Endometrial microvascular endothelial cells (primary cell): ENCODE data around the gene PEAK1. TPM values are rescaled to one million over a fixed set of nuclear protein-coding genes. Genes with fewer than 3 reads are reported as not detected.

ENCODE experiments used
- in situ Hi-C: cut with HindIII; loops from 2 replicates; pipeline ENCODE4 v1.10.0; 2017; ENCODE audit warnings: low sequenced_read_pairs, low pct_unique_long_range_greater_than_20kb; ENCODE audit errors: inconsistent ontology term
- total RNA-seq: library from RNA; depleted of rRNA; stranded (reverse); fragments of >200 nt; gene quantifications from one replicate; pipeline ENCODE4 v1.2.3, GENCODE V29; 2015; ENCODE audit errors: inconsistent ontology term

The PEAK1 gene
- total RNA-seq, 1 donor from 2014 or later: 48.7 TPM

DNA sequence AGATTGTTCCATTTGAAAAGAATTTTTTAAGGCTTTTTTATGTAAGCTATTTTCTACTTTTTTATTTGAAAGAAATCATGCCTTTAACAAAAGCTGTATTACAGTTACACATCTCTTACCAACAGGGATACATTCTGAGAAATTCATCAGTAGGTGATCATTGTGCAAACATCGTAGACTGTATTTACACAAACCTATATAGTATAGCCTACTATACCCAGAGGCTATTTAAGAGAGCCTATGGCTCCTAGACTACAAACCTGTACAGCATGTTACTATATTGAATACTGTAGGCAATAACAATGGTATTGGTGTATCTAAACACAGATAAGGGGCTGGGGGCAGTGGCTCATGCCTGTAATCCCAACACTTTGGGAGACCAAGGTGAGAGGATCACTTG lies 43.1 kb downstream of the PEAK1 start:
- in situ Hi-C loops: no loop called here

DNA sequence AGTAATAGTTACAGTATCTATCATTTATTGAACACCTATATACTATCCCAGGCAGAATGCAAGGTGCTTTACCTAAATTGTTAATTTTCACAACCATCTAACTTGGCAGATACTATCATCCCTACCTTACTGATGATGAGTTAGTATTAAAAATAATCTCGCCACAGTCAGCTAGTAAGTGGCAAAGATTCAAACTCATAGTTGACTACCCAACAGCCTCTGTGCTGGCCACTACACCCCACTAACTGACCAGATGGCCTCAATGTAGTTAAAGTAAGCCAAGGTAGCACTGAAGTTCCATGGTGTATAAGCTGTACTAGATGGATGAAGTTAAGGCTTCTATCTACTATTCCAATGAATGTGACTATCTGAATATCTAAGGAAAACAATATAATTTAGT lies 44.8 kb downstream of the PEAK1 start:
- in situ Hi-C loops: no loop called here

DNA sequence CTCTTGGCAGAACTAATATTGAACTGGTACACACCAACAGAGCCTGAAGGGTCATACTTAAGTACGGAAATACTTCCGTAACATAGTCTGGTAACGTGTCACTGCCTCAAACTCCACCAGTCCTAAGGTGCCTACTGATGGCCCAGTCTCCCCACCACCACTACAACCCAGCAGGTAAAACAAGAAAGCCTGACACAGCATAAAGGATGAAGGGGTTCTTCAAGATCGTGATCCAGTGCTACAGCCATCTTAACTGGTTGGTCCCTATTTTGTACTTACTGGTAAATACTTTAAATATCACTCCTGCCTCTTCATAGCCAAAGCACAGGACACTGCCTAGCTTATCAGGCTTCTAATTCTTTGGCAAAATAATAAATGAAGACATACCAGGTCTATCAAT lies 46.5 kb downstream of the PEAK1 start:
- in situ Hi-C loops: no loop called here

DNA sequence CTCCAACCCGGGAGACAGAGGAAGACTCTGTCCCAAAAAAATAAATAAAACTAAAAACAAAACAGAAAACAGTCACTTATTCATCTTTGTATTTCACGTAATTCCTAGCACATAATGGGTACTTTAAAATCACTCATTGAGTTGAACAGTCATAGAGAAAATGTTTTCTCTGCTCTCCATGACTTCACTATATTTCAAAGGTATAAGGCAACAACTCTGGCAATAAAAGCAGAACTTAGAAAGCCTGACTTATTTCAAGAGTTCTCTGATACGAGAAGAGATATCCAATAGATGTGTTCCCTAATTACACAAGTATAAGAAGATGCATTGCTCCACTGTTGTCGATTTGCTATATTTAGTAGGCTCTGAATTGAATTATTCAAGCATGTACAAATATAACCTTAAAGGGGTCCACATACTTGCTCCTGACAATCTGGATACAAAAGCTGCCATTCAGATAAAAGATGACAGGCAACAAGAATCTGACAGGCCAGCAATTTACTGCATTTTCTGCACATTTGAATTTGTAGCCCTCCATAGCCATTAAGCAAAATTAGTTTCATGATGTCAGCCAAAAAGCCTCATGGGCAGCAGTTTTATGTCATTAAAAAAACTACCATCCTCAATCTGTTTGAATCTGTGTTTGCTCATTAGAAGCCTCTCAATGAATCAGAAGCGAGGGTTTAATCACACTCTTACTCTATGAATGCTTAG lies 47.9 kb downstream of the PEAK1 start:
- in situ Hi-C loops: no loop called here

DNA sequence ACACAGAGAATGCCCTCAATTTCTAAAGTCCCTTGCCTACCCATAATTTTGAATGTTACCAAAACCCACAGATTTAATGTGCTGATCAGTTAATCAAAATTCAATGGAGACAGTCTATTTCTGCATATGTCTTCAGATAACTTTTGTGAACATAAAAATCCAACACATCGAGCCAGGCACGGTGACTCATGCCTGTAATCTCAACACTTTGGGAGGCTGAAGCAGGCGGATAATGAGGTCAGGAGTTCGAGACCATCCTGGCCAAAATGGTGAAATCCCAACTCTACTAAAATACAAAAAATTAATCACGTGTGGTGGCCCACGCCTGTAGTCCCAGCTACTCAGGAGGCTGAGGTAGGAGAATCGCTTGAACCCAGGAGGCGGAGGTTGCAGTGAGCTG lies 49.3 kb downstream of the PEAK1 start:
- in situ Hi-C loops: no loop called here

DNA sequence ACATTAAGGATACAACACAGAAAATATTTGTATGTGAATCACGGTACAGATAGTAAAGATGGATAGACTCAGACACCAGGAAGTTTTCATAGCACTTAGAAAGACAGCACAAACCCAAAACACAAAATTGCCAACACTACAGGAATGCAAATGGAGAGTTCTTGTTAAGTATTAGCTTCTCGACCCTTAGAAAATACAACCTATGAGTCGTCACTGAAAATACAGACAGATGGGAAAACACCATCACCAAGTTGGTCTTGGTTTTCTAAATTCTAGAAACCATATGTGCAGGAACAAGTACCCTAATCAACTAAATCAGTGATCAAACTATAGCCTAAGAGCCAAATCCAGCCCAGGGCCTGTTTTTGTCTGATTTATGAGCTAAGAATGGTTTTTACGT lies 50.7 kb downstream of the PEAK1 start:
- in situ Hi-C loops: no loop called here

DNA sequence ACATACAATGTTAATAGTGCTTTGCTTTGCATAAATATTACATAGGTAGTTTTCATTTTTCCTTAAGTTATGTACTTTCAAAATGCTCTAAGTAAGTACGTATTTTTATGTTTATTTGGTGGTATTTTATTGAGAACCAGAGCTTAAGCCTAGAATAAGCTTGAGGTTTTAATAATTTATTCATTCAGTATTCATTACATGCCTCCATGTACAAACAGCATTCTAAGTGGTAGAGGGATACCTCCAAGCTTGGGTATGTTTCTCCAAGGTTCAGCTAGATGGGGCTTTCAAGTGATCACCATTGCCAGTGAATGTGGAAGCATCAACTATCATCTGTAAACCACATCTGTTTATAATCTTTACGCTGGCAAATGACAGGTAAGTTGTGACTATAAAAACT lies 52.3 kb downstream of the PEAK1 start:
- in situ Hi-C loops: no loop called here

DNA sequence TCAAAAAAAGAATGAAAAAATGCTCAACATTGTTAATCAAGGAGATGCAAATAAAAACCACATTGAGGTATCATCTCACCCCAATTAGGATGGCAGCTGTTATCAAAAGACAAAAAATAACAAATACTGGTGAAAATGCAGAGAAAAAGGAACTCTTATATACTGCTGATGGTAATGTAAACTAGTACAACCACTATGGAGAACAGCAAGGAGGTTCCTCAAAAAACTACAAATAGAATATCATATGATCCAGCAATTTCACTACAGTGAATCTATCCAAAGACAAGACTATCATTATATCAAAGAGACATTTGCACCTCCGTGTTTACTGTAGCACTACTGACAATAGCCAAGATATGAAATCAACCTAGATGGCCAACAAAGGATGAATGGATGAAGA lies 58.4 kb downstream of the PEAK1 start:
- in situ Hi-C loops: no loop called here

DNA sequence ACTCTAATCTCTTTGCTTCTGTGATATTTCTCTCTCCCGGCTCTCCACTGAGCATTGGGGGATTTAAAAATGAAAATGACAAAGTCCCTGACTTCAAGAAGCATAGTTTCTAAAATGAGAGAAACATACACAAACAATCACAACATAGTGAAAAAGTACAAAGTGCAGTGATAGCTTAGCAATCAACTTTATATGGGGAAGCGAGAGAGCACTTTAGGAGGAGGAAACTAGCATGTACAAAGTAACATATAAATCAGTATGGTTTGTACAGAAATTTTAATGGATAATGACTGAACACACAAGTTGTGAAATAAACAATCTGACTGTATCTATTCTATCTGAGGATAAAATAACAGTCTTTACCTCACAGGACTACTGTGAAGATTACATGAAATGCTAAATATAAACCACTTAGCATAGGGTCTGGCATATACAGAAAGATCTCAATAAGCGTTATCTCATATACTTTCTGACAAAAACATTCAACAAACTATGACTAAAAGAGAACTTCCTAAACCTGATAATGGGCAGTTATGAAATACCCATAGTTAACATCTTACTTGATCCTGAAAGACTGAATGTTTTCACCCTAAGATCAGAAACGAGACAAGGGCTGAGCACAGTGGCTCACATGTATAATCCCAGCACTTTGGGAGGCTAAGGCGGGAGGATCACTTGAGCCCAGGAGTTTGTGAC lies 61.2 kb downstream of the PEAK1 start:
- in situ Hi-C loops: no loop called here

DNA sequence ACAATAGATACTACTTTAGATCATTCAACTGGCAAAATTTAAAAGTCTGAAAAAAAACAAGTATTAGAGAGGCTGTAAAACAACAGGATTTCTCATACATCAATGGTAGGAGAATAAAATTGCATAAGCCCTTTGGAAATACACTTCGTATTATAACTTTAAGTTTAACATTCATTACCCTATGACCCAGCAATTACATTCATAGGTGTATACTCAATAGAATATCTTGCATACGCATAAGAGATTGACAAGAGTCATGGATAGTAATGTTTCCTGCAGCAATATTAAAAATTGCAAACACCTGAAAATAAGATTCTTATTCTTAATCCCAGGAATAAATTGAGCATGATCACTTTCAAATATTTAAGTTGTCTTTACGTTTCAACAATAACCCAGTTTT lies 63.6 kb downstream of the PEAK1 start:
- in situ Hi-C loops: no loop called here

DNA sequence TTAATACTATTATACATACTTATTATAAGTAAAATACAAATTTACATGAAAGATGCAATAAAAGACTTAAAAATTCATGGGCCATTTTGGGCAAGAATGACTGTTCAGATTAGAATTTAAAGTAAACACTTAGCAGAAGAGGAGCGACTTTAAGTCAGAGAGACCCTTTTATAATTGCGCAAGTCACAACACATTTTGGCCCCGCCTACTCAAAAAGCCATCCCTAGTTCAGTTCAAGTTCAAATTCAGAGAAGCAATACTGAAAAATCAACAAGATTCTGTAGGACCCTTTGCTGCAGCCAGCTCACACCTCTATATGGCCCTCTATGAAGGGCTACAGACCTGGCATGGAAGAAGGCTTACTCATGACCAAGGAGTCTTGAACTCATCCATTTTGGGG lies 64.6 kb downstream of the PEAK1 start:
- in situ Hi-C loops: no loop called here

DNA sequence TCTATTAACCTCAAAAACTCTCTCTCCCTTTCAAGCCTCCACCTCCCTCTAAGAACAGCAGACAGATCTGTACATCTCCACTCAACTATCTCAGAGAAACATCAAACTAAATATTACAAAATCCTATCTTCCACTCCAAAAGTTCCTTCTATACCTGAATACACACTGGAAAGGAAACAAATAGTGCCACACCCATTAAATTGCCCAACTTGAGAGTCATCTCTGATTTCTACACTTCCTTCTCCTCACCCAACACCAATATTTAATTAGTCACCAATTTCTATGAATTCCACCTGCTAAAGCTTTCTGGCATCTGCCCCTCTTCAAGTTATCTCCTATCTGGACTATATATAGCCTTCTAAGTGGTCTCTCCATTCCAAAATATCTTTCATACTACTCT lies 65.8 kb downstream of the PEAK1 start:
- in situ Hi-C loops: no loop called here

DNA sequence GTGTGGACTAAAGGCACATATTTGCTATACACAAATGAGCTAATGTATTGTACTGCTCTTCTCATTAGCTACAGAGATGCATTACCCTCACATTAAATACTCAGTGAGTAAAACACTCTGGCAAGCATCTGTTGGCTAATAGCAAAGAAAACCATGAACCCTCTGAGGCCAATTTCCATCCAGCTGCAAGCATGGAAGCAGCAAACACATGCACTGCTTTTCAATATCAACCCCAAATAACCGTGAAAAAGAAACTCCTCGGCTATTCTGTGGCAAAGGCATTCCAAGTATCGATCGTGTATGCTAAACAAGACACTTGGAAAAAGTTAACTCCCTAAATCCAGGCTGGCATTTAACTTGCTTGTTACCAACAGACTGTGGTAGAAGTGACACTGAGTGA lies 67.0 kb downstream of the PEAK1 start:
- in situ Hi-C loops: no loop called here

DNA sequence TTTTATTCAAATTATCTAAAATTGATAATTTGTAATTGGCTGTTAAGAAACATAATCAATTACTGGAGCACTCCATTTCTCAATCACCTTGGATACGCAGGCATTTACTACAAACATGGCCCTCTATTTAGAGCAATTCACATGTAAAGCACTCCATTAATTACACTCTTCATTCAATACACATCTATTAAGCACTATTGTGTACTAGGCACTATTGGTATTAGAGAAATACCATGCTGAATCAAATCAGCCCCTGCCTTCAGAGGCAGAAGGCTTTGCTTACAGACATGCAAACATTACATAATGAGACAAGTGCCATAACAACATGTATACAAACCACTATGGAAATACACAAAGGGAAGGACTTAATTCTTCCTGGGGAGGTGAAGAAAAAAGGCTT lies 69.1 kb downstream of the PEAK1 start:
- in situ Hi-C loops: no loop called here

DNA sequence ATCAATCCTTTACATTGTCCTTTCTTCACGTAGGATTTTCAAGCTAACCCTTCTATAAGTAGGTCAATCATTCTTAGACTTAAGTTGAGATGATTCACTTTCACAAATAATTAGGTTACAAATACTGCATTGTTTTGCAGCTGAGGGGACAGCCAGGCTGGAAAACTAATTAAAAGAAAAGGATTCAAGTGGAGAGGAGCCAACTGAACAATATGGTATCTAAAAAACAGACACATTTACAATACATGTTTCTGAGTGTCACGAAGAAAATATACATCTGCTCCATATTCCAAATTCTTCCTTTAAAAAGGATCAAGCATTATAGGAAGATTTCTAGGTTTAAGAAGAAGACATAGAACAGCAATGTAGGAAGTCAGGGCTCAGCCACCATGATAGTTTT lies 70.2 kb downstream of the PEAK1 start:
- in situ Hi-C loops: no loop called here

DNA sequence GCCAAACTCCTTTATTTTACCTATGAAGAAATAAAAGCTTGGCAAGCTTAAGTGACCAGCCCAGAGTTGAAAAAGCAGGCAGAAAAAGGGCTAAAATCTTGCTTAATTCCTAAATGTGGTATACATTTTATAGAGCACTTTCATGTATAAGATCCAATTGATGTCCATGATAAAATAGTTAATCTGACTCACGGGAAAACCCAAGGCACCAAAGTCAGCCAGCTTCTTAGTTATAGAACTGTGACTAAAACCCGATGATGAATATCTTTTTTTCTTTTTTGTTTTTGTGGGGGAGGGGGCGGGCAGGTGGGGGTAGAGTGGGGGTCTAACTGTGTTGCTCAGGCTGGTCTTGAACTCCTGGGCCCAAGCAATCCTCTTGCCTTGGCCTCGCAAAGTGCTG lies 71.4 kb downstream of the PEAK1 start:
- in situ Hi-C loops: no loop called here

DNA sequence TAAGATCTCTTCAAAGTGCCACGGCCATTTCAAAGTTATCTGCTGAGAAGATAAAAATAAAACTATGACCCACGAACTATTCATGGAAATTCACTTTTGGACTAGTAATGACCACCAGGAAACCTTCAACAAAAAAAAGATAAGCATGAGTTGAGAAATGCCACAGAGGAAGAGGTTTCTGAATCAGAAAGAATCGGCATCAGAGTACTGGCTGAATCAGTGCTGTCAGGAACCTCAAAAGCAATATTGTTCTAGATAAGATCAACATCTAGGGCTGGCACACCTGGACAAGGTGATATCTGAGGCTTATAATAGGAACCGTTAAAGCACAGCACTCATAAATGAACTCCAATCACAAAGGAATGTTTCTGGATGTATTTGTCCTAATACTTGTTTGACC lies 72.7 kb downstream of the PEAK1 start:
- in situ Hi-C loops: no loop called here

DNA sequence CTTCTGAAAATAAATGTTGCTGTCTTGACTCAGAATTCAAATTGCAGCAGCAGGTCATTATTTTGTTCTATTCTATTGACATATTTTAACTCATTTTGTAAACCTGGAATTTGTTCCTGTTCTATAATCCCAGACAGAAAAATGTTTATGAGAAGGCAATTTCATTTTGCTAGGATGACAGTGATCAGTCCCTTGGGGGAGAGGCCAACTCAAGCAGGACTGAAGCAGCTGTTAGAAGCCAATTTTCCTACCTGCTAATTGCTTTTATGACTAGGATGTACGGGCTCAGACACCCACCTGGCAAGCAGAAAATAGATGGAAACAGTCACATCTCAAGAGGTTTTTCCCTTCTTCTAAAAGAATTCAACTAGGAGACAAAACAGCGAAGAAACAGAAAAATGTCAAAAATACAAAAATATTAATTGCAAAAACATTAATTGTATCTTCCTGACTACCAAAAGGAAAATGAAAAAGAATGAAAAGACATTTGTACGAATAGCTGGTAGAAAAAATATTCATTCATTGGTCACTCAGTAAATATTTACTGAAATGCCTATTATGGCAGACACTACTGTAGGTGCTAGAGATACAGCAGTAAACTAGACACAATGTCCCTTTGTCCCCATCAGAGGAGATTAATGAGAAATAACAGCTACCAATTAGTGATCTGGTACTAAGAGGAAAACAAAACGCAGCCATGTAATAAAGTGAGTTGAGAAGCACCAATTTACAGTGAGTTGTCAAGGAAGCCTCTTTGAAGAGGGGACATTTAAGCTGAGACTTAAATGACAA lies 73.5 kb downstream of the PEAK1 start:
- in situ Hi-C loops: no loop called here

DNA sequence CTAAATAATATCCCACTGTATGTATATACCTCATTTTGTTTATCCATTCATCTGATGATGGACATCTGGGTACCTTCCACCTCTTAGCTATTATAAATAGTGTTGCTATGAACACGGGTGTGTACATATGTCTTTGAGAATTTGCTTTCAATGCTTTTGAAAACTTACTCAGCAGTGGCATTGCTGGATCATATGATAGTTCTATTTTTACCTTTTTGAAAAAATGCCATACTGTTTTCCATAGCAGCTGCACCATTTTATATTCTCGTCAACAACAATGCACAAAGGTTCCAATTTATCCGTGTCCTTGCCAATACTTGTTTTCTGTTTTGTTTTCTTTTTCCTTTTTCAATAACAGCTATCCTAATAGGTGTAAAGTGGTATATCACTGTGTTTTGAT lies 77.1 kb downstream of the PEAK1 start:
- in situ Hi-C loops: no loop called here

DNA sequence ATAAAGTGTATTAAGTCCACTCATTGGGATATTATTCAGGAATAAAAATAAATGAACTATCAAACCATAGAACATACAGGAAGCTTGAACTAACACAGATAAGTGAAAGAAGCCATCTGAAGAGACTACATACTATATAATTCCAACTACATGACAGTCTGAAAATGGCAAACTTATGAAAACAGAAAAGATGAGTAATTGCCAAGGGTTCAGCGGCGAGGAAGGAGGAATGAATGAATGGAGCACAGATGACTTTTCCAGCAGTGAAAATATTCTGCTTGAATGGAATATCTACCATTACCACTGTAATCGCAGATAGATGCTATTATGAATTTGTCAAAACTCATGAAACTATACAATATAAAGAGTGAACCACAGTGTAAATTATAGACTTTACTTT lies 79.7 kb downstream of the PEAK1 start:
- in situ Hi-C loops: no loop called here
